Sciatic nerve (tissue), 2 donors: ENCODE data around the gene CYP4A22. TPM values are rescaled to one million over a fixed set of nuclear protein-coding genes. Genes with fewer than 3 reads are reported as not detected.
"Not testable (repeated sequence)": the region's sequence is repeated elsewhere in the genome, so short reads cannot be mapped to it uniquely, and the experiment has no call there.

Experiments
- ATAC-seq: fragments of 200-7000 bp; cut with Tn5 transposase; one replicate; pipeline ENCODE4 v1.9.1; 2020; ENCODE audit warnings: mild to moderate bottlenecking, moderate library complexity
- DNase-seq: peaks from one replicate; pipeline ENCODE4 v3.0.0-alpha.2; 2020; ENCODE audit warnings: low spot score
- intact Hi-C: fragments of 100-400 bp; cut with DNase I; formaldehyde crosslinking; loops from one replicate; pipeline ENCODE4 v1.14.2; 2022
- total RNA-seq: library from RNA; stranded (reverse); fragmentation: NEBNext Ultra II Directional; extraction: Animal tissue kit (Norgen Biotek cat#: 25700); gene quantifications from one replicate; pipeline ENCODE4 v1.2.1, GENCODE V29; 2021
- donor health status: DM: no; HTN: no; CAD: no.
- donor health status: DM: no; HTN: no; CAD: no.

Gene CYP4A22
- total RNA-seq, 1 donor from 2014 or later = 0.58 TPM

DNA sequence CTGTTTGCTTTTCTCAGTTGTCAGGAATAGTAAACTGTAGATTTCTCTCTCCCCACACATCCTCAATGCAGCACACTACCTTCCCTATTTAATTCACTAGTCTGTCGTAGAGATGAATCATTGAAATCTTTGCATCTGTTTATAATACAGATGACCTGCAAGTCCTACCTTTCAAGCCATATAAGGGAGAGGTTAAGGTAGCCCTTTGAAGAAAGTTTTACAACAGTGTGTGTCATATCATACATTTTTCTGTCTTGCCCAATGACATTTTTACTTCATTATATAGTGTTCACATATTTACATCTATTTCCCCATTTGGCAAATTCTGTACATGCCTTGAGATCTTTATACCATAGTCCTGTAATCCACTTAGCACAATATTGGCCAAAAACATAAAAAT lies 9.3 kb downstream of the CYP4A22 start:
- intact Hi-C loops, DNase-seq, ATAC-seq: not testable (repeated sequence)

GRCh38 chr1:47147047-47147785 lies 10.0 kb downstream of the CYP4A22 start:
- intact Hi-C loops = no loop called here
- DNase-seq = no peak

DNA sequence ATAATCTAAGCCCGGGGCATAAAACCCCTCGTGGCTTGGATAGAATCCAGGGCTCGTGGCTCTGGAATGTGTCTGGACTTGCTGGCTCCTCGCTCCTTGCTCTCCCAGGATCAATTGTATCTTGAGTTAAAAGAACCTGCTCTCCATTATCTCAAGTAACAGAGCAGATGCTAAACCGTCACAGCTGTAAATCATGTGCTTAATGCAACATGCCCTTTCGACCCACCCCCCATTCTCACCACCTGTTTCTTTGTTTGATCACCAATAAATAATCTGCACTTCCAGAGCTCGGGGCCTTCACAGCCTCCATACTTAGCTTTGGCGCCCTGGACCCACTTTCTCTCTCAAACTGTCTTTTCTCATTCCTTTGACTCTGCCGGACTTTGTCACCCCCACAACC lies 11.9 kb downstream of the CYP4A22 start:
- ATAC-seq, intact Hi-C loops, DNase-seq: not testable (repeated sequence)

More at GRCh38 chr1:47147047-47147785, 10.0 kb downstream of the CYP4A22 start:
- ATAC-seq = no peak

GRCh38 chr1:47156457-47156856 lies 19.2 kb downstream of the CYP4A22 start:
- DNase-seq, ATAC-seq, intact Hi-C loops: not testable (repeated sequence)

GRCh38 chr1:47157957-47158356 lies 20.7 kb downstream of the CYP4A22 start:
- intact Hi-C loops, ATAC-seq, DNase-seq: not testable (repeated sequence)

GRCh38 chr1:47160716-47161115 lies 23.5 kb downstream of the CYP4A22 start:
- DNase-seq (no peak), ATAC-seq (no peak)
- intact Hi-C loops = no loop called here

DNA sequence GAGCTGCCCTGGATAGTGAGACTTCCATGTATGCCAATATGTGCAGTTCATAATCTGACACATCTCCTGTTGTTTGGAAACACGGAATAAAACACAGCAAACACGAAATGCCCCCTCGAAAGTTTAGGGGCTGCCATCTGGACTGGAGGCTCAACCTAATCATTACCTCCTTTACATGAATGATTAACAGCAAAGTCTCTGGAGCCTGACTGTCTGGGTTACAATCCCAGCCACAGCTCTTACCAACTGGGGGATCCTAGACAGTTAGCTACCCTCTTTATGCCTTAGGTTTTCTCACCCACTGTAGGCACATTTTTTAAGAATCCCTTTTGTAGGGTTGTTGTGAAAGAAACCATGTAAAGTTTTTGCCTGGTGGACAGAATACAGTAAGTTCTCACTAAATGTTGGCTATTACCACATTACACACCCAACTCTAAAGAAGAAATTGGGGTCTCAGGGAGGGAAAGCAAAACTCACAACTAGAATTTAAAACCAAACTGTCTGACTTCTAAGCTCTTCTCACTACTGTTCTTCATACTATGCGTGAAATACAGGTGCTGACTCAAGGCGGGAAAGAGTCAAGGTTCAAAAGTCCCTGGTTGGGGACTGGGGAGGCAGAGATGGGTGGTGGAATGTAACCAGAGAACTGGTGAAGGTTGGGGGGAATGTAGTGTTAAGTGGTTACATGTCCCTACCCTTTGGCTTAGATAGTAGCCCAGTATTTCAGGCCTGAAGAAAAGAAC lies 24.2 kb downstream of the CYP4A22 start:
- ATAC-seq (no peak), DNase-seq (no peak)
- intact Hi-C loops = no loop called here

DNA sequence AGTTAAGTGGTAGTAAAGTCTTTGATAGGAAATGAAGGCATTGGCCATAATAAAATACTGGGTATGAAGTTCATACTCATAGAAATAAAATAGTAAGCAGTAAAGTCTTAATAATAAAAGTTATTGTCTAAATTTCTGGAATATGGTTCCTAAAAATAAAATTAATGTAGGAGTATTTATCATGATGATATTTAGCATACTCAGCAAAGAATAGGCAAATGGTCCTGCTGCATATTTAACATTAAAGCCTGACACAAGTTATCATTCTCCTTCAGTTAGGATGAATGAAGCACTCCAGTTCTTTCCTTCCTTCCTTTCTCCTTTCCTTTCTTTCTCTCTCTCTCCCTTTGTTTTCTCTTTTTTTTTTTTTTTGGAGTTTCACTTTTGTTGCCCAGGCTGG lies 27.3 kb downstream of the CYP4A22 start:
- DNase-seq (no peak), ATAC-seq (no peak)
- intact Hi-C loops = no loop called here

- no peak for DNase-seq
- intact Hi-C loops = no loop called here
Observed at GRCh38 chr1:47172782-47173181, 35.5 kb downstream of the CYP4A22 start.

GRCh38 chr1:47174656-47175020 lies 37.4 kb downstream of the CYP4A22 start:
- no peak for DNase-seq
- intact Hi-C loops = no loop called here
- ATAC-seq = no peak

More at GRCh38 chr1:47172782-47173181, 35.5 kb downstream of the CYP4A22 start:
- no peak for ATAC-seq

DNA sequence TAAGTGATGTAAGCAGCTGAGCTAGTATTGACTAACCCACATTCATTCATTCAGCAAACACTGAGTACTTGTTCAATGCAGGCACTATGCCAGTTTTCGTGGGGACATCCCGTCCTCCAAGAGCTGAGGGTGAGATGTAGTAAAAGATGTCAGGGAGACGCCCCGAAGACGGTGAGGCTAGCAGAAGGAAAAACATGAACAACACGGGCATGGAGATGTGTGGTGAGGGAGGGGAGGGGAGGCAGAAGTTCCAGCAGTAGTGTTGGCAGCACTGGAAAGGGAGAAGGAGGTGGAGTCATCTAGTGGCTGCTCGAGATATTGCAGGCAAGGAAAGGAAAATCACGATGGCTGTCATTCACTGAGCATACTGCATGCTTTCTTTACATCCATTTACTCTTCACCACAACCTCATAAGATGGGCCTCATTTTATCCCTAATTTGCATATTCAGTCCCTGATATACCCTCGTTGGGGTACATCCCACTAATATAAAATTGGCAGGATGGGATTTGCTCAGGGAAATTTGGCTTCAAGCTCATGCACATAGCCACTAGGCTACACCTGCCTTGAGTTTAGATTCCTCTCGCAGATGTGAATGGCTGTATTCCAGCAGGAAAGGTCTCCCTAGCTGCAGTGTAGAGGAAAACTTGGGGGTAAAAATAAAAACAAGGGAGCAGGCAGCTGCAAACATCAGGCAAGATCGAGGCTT lies 38.1 kb downstream of the CYP4A22 start:
- no peak for DNase-seq
- intact Hi-C loops = no loop called here
- ATAC-seq = peak; percentile 56

- intact Hi-C loops = no loop called here
- no peak for DNase-seq
Observed at GRCh38 chr1:47178020-47178419, 40.8 kb downstream of the CYP4A22 start.

GRCh38 chr1:47178654-47179016 lies 41.4 kb downstream of the CYP4A22 start:
- no peak for DNase-seq
- intact Hi-C loops = no loop called here
- no peak for ATAC-seq

More at GRCh38 chr1:47178020-47178419, 40.8 kb downstream of the CYP4A22 start:
- no peak for ATAC-seq

- DNase-seq (peak; percentile 91), ATAC-seq (peak; percentile 88)
- intact Hi-C loops = no loop called here
Observed at GRCh38 chr1:47179017-47179987, 42.1 kb downstream of the CYP4A22 start.

GRCh38 chr1:47179988-47180563 lies 42.8 kb downstream of the CYP4A22 start:
- intact Hi-C loops = loop anchor here (10.0 kb wide), 1 partner anchor 545 kb away; no protein-coding TSS in a partner anchor
- DNase-seq = no peak
- no peak for ATAC-seq

DNA sequence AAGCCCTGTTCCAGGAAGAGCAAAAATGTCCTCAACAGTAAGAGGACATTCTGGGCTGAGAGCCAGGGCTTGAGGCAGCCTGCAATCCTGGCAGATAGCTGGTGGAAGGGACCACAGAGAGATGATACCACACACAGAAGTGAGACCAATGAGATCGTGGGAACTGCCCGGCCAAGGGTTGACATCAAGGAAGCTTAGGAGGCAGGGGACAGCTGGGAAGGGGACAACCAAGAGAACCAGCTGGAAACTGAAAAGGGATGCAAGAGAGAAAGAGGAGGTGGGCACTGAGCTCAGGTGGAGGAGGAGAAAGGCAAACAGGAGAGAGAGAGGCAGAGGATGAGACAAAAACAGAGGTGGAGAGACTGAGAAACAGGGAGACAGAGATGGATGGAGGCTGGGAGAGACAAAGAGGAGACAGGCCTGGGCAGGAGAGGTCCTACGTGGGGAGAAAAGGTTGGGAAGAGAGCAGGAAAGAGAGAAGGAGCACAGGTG lies 43.4 kb downstream of the CYP4A22 start:
- DNase-seq = no peak
- ATAC-seq = no peak
- intact Hi-C loops = loop anchor here (10.0 kb wide), 1 partner anchor 544 kb away; no protein-coding TSS in a partner anchor

DNA sequence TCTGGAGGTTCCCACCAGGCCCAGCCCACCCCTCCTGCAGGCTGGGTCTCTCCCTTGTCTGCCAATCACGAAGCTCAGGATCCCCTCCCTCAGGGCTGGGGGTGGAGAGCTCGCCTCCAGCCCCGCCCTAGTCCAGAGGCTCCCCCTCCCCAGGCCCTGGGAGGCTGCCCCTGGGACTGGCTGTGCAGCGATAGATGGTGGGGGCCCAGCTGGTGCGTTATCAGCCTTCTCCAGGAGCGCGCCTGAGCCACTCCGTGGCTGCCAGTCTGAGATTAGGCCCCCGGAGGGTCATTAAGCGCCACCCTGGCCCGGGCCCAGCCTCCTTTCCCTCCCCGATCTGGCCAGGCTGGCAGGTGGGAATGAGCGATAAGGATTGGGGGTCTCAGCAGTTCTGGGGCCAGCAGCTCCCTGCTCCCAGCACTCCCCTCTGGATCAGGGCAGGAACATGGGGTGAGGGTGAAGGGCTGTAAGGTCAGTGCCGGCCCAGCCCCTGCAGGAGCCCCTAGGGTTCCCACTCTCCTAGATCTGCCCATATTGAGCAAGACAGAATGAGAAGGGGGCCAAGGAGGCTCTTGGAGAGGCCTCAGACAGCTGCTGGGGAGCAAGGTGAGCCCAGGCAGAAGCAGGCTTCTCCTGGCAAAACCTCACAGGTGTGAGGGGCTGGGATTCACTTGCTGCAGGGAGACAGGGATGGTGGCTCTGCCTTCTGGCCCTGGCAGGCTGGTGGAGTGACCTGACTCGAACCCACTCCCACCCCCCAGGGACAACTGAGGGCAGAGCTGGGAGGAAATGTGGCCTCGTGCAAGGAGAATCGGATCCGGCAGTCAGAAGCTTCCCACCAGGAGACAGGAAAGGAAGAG lies 44.1 kb downstream of the CYP4A22 start:
- ATAC-seq (no peak), DNase-seq (no peak)
- intact Hi-C loops = loop anchor here (10.0 kb wide), 1 partner anchor 543 kb away; no protein-coding TSS in a partner anchor
